CD14-positive monocyte (primary cell): ENCODE data around the gene IL16. TPM values are rescaled to one million over a fixed set of nuclear protein-coding genes. Genes with fewer than 3 reads are reported as not detected.

Experiments used
- DNase-seq, 3 donors: peaks; one replicate each; pipeline ENCODE4 v3.0.0-alpha.2; 2011 to 2022
- H2AFZ ChIP-seq: 2 replicates; pipeline ENCODE4 v1.6.0; 2012; ENCODE audit warnings: mild to moderate bottlenecking, low read depth, low read length, inconsistent platforms; ENCODE audit not compliant: insufficient read depth, poor library complexity, severe bottlenecking
- H3K27ac ChIP-seq, 2 donors: 1 replicate in 1 of 2; 2 replicates in 1 of 2; pipeline ENCODE4 v1.5.1; 2012 to 2013; ENCODE audit warnings: low read length in 2 of 2, control low read depth in 1 of 2, inconsistent platforms in 1 of 2, low read depth in 1 of 2, mild to moderate bottlenecking in 1 of 2
- H3K27me3 ChIP-seq, 2 donors: one replicate each; pipeline versions ENCODE4 v1.6.0 to v1.6.1; 2011 to 2013; ENCODE audit warnings: low read length in 2 of 2; ENCODE audit not compliant: control insufficient read depth in 2 of 2, insufficient read depth in 2 of 2
- H3K36me3 ChIP-seq, 2 donors: replicated peaks in 1 of 2; 1 replicate in 1 of 2; 2 replicates in 1 of 2; pipeline versions ENCODE4 v1.5.1 to v1.6.1; 2012 to 2013; ENCODE audit warnings: low read length in 2 of 2, control low read depth in 1 of 2, inconsistent platforms in 1 of 2, mild to moderate bottlenecking in 1 of 2; ENCODE audit not compliant: insufficient read depth in 2 of 2, control insufficient read depth in 1 of 2
- H3K4me1 ChIP-seq, 2 donors: 1 replicate in 1 of 2; 2 replicates in 1 of 2; pipeline versions ENCODE4 v1.5.1 to v1.6.1; 2012 to 2013; ENCODE audit warnings: low read length in 2 of 2, control low read depth in 1 of 2, inconsistent platforms in 1 of 2, mild to moderate bottlenecking in 1 of 2, moderate library complexity in 1 of 2; ENCODE audit not compliant: insufficient read depth in 2 of 2, control insufficient read depth in 1 of 2
- H3K4me2 ChIP-seq: replicated peaks from 2 replicates; pipeline ENCODE3; 2012; ENCODE audit warnings: low read length, moderate library complexity, mild to moderate bottlenecking; ENCODE audit not compliant: poor library complexity, severe bottlenecking; ENCODE audit errors: extremely low read depth
- H3K4me3 ChIP-seq, 3 experiments: fragments of 200-600 bp in 1 of 3; sonication (generic) in 1 of 3; replicated peaks in 1 of 3; 1 replicate in 2 of 3; 2 replicates in 1 of 3; pipeline ENCODE4 v1.5.1; 2011 to 2013; ENCODE audit warnings: low read length in 3 of 3, mild to moderate bottlenecking in 3 of 3, control low read depth in 2 of 3, low read depth in 2 of 3, inconsistent platforms in 1 of 3, moderate library complexity in 1 of 3
- H3K79me2 ChIP-seq: 2 replicates; pipeline ENCODE4 v1.6.0; 2012; ENCODE audit warnings: mild to moderate bottlenecking, control low read depth, inconsistent platforms, low read length, moderate library complexity; ENCODE audit not compliant: insufficient read depth
- H3K9ac ChIP-seq: 2 replicates; pipeline ENCODE4 v1.6.0; 2017; ENCODE audit warnings: low read length, mild to moderate bottlenecking; ENCODE audit not compliant: insufficient read depth, poor library complexity, severe bottlenecking
- H3K9me3 ChIP-seq, 2 donors: replicated peaks in 1 of 2; 1 replicate in 1 of 2; 2 replicates in 1 of 2; pipeline versions ENCODE4 v1.5.1 to v1.6.1; 2012 to 2013; ENCODE audit warnings: low read length in 2 of 2, control low read depth in 1 of 2; ENCODE audit not compliant: control insufficient read depth in 1 of 2, insufficient read depth in 1 of 2
- H4K20me1 ChIP-seq: 2 replicates; pipeline ENCODE4 v1.6.0; 2012; ENCODE audit warnings: mild to moderate bottlenecking, low read length, control low read depth, moderate library complexity; ENCODE audit not compliant: insufficient read depth
- H3K27ac Mint-ChIP-seq, 7 donors: one replicate each; pipeline ENCODE4 v1.8.0; 2020; ENCODE audit warnings: mild to moderate bottlenecking in 7 of 7, mixed read lengths in 7 of 7, moderate library complexity in 6 of 7, inconsistent platforms in 2 of 7
- H3K27me3 Mint-ChIP-seq, 3 donors: one replicate each; pipeline ENCODE4 v1.8.0; 2021 to 2022; ENCODE audit warnings: low read depth in 3 of 3, mild to moderate bottlenecking in 3 of 3, mixed read lengths in 3 of 3, moderate library complexity in 3 of 3, inconsistent platforms in 1 of 3
- H3K36me3 Mint-ChIP-seq, 2 donors: one replicate each; pipeline ENCODE4 v1.8.0; 2020; ENCODE audit warnings: mixed read lengths in 2 of 2, inconsistent platforms in 1 of 2, mild to moderate bottlenecking in 1 of 2
- H3K4me1 Mint-ChIP-seq: one replicate; pipeline ENCODE4 v1.8.0; 2020; ENCODE audit warnings: mild to moderate bottlenecking, mixed read lengths
- H3K4me3 Mint-ChIP-seq, 2 donors: one replicate each; pipeline ENCODE4 v1.8.0; 2020; ENCODE audit warnings: mild to moderate bottlenecking in 2 of 2, mixed read lengths in 2 of 2, moderate library complexity in 1 of 2
- H3K9me3 Mint-ChIP-seq, 7 donors: one replicate each; pipeline ENCODE4 v1.8.0; 2020 to 2022; ENCODE audit warnings: mixed read lengths in 7 of 7, mild to moderate bottlenecking in 6 of 7, moderate library complexity in 6 of 7, inconsistent platforms in 2 of 7
- WGBS: methylation state at CpG from one replicate; pipeline ENCODE4 v1.1.5; 2013; ENCODE audit warnings: missing lambda C conversion rate; ENCODE audit not compliant: insufficient coverage; 5-methylcytosine and 5-hydroxymethylcytosine counted together
- intact Hi-C, 2 donors: fragments of 100-400 bp; cut with micrococcal nuclease; formaldehyde crosslinking; loops; one replicate each; pipeline versions ENCODE4 v1.15.0 to v1.15.1; 2023
- polyA plus RNA-seq, 3 donors: library from polyadenylated mRNA; depleted of rRNA in 1 of 3; unstranded in 2 of 3; stranded (reverse) in 1 of 3; fragments of 300-500 nt in 2 of 3; fragments of >200 nt in 1 of 3; fragmentation: Illumina TruSeq in 2 of 3; gene quantifications; 1 replicate in 2 of 3; 2 replicates in 1 of 3; pipeline ENCODE4 v1.2.3, GENCODE V29; 2012 to 2021
- TF ChIP-seq, protein P1 (sequence below): fragments of 200-600 bp; IDR thresholded peaks from one replicate; pipeline ENCODE4 v1.8.0; 2022; ENCODE audit warnings: antibody characterized with exemption, mild to moderate bottlenecking

Gene IL16
- polyA plus RNA-seq, 3 donors = 64.8 to 95.1 (median 71.5) TPM

DNA sequence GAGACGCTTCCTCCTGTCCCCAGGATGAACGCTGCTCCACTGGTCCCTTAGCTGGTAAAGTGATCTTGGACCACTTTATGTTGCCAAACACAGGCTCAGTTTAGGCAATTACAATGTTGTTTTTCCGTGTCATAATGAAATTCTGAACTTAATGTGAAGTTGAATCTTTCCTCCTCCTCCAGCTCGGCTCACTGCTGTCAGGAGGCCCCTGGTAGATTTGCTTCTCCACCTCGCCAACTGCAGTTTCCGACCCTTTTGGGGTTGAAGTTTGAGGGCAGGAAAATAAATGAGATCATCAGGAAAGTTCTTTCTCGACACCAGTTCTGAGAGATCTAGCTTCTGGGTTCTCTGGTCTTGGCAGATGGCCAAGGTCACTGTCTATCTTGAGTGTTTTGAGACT is 34.8 kb upstream of the IL16 start:
- 77% methylated on average over 3 of the region's 7 CpGs for WGBS
- H3K36me3 ChIP-seq = no peaks in the 10 kb centered on the region
- no peak overlapping the region for H3K4me2 ChIP-seq
- Mint-ChIP-seq H3K36me3 (no peaks in the 10 kb centered on the region), H3K4me3 (no peak overlapping the region), H3K27ac (no peak overlapping the region), H3K27me3 (peaks cover 4 to 9% (median 4%) of the 10 kb centered on the region in 3 donors), H3K4me1 (peaks cover 7% of the 10 kb centered on the region), H3K9me3 (peaks cover 0 to 4% (median 0%) of the 10 kb centered on the region in 7 donors)
- DNase-seq = no peak
- no peaks in the 10 kb centered on the region for H3K79me2 ChIP-seq
- H3K9ac ChIP-seq = no peak overlapping the region
- no peaks in the 10 kb centered on the region for H3K27me3 ChIP-seq
- H3K9me3 ChIP-seq = no peaks in the 10 kb centered on the region
- intact Hi-C loops = no loop called here
- no peak overlapping the region for H3K4me3 ChIP-seq
- H2AFZ ChIP-seq = no peak overlapping the region
- no peaks in the 10 kb centered on the region for H4K20me1 ChIP-seq
- no peak overlapping the region for H3K27ac ChIP-seq
- H3K4me1 ChIP-seq = no peaks in the 10 kb centered on the region
- TF ChIP-seq, protein P1, sequence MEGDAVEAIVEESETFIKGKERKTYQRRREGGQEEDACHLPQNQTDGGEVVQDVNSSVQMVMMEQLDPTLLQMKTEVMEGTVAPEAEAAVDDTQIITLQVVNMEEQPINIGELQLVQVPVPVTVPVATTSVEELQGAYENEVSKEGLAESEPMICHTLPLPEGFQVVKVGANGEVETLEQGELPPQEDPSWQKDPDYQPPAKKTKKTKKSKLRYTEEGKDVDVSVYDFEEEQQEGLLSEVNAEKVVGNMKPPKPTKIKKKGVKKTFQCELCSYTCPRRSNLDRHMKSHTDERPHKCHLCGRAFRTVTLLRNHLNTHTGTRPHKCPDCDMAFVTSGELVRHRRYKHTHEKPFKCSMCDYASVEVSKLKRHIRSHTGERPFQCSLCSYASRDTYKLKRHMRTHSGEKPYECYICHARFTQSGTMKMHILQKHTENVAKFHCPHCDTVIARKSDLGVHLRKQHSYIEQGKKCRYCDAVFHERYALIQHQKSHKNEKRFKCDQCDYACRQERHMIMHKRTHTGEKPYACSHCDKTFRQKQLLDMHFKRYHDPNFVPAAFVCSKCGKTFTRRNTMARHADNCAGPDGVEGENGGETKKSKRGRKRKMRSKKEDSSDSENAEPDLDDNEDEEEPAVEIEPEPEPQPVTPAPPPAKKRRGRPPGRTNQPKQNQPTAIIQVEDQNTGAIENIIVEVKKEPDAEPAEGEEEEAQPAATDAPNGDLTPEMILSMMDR = no peak

DNA sequence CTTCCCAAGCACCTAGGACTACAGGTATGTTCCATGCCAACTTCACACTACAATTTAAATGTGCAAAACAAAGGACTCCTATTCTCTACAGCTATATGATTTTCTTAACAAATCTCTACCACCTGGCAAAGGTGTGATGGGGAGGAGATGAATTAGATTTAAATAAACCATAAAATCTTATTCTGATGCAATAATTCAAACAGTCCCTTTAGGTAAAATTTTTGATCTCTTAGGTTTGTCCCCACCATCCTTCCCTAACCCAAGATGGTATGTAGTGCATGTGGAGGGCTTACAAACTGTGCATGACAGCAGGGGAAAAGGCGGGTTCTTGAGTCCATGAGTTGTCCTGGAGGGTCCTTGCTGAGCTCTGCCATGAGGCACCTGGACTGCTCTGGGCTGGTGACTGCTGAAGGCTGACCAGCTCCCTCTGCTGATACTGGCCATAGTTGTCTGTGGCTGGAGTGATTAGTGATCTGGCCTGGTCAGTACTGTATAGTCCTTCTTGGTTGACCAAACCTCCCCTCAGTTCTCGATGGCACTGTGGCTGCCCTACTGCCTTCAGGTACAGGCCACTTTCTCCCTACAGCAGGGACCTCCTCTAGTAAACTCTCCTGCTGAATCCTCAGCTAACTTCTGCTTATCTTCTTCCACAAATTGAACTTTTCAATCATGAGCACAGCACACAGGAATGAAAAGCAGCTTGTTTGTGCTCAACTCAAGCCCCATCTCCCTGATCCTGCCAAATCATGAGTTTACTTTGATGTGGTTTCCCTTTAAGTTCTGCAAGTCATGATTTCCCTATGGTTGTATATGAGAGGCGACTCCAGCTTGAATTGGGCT is 32.5 kb upstream of the IL16 start:
- peak overlapping the region in 1 of 7 donors; percentile 12 for H3K27ac Mint-ChIP-seq
- H3K4me2 ChIP-seq = no peak overlapping the region
- H3K4me3 Mint-ChIP-seq = no peak overlapping the region
- TF ChIP-seq, protein P1 = no peak
- no peaks in the 10 kb centered on the region for H4K20me1 ChIP-seq
- H2AFZ ChIP-seq = no peak overlapping the region
- H3K4me3 ChIP-seq = no peak overlapping the region
- no peak overlapping the region for H3K9ac ChIP-seq
- H3K9me3 Mint-ChIP-seq = peaks cover 0 to 4% (median 0%) of the 10 kb centered on the region in 7 donors
- no peaks in the 10 kb centered on the region for H3K36me3 ChIP-seq
- H3K4me1 Mint-ChIP-seq = peaks cover 12% of the 10 kb centered on the region
- no peak for DNase-seq
- intact Hi-C loops = no loop called here
- H3K27me3 ChIP-seq = no peaks in the 10 kb centered on the region
- WGBS = no CpG with 5 or more reads among the region's 3 CpGs
- H3K9me3 ChIP-seq = no peaks in the 10 kb centered on the region
- H3K4me1 ChIP-seq = no peaks in the 10 kb centered on the region
- H3K36me3 Mint-ChIP-seq = no peaks in the 10 kb centered on the region
- H3K79me2 ChIP-seq = no peaks in the 10 kb centered on the region
- H3K27ac ChIP-seq = no peak overlapping the region
- peaks cover 2 to 9% (median 4%) of the 10 kb centered on the region in 3 donors for H3K27me3 Mint-ChIP-seq
